HG03457 (cell line): ENCODE results near the gene PPM1E.
"Not testable (repeated sequence)": the region's sequence is repeated elsewhere in the genome, so short reads cannot be mapped to it uniquely, and the experiment has no call there.

Source experiments
- ATAC-seq: cut with Tn5 transposase; IDR thresholded peaks from one replicate; pipeline ENCODE4 v1.9.1; 2021; ENCODE audit warnings: moderate number of reproducible peaks; ENCODE audit not compliant: unreplicated experiment

Gene PPM1E

DNA sequence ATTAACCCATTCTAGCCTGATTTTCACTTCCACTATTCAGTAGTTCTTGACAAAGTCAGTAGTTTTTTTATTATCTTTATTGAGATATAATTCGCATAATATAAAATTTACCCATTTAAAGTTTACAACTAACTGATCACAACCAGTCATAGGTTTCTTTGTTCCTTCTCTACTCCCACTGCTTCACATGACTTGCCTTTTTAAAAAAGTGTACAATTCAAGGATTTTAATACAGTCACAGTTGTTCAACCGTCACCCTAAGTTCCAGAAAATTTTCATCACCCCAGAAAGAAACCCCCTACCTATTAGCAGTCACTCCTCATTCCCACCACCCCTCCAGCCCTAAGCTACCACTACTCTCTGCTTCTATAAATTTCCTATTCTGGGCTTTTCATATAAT is 188.5 kb downstream of the PPM1E start:
- ATAC-seq, result no peak

DNA sequence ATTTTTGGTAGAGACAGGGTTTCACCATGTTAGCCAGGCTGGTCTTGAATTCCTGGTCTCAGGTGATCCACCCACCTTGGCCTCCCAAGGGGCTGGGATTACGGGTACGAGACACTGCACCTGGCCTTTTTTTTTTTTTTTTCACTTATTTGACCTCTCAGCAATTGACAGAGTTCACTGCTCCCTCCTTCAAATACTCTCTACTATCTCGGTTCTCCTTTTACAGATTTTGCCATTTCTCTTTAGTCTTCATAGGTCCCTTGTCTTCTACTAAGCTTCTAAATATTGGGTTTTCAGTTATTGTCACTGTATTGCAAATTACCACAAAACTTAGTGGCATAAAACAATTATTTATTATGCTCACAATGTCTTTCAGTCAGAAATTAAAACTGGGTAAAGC is 191.8 kb downstream of the PPM1E start:
- no peak for ATAC-seq

DNA sequence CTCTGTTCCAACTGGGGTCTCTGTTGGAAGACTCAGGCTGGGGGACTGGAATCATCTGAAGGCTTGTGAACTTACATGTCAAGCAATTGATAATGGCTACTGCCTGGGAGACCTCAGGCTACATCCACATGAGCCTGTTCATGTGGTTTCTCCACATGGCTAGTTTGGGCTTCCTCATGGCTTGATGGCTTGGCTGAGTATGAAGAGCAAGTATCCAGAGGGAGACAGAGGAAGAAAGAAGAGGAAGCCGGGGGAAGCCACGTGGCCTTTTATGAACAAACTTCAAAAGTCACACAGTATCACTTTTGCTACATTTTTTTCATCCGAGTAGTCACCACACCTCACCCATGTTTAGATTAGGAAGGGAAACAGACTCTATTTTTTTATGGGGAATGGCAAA is 192.2 kb downstream of the PPM1E start:
- ATAC-seq, result no peak

DNA sequence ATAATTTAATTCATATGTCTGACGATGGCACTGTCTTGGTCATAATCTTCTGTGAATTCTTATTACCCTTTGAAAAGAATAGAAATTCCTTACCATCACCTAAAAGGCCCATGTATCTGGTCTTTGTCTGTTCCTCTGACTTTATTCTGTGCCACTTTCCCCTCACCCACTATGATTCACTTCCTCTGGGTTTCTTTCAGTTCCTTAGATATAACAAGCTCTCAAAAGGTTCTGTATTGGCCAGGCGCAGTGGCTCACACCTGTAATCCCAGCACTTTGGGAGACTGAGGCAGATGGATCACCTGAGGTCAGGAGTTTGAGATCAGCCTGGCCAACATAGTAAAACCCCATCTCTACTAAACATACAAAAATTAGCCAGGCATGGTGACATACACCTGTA is 198.7 kb downstream of the PPM1E start:
- ATAC-seq, result not testable (repeated sequence)

DNA sequence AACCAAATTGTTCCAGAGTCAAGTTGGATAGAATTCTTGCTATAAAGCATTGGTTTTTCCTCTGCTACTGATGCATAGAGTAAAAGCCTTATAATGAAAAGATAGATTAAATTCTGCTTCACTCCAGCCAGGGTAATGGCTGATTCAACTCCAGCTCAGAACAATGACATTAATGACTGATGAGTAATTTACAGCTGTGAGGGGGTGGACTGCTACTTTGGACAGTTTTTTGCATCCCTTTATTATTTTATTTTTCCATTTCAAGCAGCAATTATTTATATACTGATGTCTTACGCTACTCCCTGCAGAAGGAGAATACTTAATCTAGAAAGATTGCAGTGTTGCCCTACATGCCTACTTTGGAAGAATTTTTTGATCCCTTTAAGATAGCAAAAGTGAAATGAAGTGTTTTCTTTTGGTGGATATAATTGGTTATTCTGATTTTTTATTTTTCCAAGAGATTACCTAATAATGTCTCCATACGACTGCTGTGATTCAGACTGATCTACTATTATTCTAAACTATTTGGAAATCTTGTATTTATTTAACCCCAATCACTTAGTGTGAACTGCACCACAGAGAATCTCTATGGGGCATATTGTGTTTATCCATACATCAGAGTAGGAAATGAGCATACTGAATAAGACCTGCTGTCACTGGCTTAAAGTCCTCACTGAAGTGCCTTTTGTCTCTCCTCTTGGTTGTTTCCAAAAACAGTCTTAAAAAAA is 201.5 kb downstream of the PPM1E start:
- no peak for ATAC-seq

DNA sequence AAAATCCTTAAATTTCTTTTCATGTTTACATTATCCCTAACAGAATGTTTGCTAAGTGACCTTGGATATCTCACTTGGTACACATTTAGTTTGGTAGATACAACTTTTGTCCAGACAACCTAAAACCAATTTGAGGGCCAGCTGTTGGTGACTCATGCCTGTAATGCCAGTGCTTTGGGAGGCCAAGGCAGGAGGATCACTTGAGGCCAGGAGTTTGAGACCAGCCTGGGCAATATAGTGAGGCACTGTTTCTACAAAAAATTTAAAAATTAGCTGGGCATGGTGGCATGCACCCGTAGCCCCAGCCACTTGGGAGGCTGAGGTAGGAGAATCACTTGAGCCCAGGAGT is 202.0 kb downstream of the PPM1E start:
- ATAC-seq, result not testable (repeated sequence)

DNA sequence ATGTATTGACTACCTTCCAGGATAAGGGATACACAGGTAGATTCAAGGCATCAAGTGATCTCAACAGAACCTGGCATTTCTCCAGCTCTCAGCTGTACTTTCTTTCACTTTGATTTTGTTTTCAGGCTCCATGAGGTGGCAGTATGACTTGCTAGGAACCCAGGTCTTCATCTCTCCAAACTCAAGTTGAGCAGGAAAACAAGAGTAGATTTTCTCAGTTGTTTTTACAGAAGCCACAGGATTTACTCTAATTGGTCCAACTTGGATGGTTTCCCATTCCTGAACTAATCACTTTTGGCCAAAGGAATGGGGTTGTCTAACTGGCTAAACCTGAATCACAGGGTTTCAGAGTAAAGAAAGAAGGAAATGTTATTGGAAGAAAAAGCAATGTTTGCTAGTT is 204.4 kb downstream of the PPM1E start:
- ATAC-seq, result no peak

DNA sequence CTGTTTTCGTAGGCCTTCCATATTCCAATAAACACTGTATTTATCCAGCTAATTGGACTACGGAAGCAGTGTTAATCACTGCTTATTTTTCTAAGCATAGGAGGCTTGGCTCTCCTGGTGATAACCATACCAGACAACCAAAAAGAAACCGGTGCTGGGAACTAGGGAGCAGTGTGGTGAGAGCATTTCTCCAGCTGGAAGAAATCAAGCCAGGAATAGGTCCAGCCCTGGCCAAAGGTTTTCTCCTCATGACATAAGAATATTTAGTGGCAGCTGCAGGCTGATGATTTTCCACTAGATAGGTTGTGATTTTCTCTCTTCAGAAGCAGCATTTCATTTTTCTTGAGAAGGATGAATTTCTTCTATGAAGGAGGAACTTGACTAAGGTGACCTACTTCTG is 209.6 kb downstream of the PPM1E start:
- ATAC-seq, result no peak

DNA sequence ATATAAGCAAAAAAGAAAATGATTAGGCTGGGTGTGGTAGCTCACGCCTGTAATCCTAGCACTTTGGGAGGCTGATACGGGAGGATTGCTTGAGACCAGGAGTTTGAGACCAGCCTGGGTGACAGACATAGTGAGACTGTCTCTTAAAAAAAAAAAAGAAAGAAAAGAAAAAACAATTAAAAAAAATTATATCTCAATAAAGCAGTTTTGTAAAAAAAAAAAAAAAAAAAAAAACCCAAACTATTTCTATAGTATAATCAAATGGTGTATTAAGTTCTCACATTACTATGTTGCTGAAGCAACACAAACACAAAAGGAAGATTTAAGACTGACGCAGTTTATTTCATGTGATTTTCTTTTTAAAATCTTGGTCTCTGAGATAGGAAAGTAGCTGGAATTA is 210.6 kb downstream of the PPM1E start:
- ATAC-seq, result no peak

DNA sequence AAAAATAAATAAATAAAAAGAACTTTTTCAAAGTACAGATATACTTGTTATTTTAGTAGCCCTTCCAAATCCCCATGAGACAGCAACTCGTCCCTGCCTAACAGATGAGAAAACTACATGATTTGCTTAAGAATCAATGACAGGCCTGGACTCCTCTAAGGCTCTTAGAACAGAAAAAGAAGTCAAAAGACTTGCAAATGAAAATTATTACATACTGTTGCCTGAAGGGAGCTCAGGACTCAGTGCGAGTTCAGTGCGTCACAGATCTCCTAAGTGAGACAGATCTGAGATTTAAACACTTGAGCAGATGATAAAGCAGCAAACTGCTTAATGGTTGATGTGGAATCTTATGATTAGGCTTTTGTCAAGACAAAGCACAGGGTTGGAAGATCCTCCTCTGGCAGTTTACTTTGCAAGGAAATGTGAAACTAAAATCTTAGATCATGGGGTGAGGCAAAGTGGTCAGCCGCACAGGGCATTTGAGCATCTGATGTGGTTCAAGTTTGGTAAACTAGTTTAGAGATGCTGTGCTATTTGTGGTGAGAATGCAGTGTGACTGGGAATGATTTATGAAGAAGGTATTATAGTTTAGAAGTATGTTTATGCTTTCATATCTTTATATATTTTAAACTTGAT is 212.9 kb downstream of the PPM1E start:
- ATAC-seq, result no peak

DNA sequence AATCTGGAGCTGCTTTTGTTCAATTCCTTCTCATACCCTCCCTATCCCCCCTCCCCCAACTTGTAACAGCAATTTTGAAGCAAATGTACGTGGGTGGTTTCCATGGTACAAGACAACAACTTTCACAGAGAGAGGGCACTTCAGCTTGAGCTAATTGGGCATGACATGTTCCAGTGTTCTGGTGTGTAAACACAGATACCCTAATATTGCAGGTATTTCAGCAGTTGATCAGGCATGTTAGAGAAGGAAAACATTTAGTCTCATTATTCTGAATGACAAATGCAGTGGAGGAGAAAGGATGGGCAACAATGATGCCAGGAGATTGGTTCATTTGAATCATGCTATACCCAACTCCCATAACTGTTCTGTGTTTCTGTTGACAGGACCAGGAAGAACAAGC is 213.5 kb downstream of the PPM1E start:
- no peak for ATAC-seq

DNA sequence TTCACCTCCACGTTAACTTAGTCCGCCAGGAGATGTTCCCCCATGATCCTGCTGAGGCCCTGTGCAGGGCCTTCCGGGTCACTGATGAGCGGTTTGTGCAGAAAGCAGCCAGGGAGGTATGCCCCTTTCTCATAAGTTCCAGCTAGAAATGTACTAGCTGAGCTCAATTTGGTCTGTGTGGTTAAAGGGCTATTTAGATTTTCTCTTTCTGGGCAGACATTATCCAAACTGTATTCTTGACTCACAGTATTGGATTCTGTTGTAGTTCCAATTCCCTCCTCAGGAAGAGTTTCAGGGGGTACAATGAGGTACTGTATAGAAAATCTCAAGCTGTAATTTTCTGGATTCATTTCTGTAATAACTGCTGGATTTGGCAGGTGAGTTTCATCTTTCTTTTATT is 214.0 kb downstream of the PPM1E start:
- ATAC-seq, result no peak

DNA sequence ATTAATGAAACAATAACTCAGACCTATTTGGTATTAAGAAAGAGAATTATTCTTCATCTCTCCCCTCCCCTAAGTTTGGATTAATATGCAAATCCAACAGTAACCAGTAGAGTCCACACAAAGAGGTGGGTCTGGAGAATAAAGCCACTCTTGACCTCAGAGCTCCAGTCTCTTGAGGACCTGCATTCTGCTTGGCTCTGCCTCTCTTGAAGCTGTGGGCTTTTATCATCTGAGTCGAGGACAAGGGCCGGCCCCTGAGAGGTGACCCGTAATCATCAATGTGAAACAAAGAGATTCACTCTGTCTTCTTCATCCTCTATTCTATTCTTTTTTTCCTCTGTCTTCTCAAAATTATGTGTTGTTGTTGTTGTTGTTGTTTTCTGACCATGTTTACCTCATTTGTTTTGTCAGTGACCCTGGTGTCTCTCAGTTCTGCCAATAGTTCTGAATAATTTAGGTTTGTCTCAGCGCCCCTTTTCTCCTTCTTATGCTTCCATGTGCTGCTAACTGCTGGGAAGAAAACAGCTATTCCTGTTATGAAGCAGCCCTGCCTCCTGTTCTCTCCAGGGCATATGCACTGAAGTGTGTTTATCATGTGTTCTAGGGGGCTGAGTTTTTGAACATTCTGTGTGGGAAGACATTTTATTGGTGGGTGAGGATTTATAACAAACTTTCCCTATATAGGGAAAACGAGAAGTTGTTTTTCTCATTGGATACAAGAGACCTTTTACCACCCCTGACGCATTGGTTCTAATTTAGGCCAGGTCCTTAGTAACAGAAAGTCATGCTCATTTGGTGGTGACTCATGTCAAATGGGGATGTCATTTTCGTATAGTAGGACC is 215.2 kb downstream of the PPM1E start:
- ATAC-seq, result no peak

DNA sequence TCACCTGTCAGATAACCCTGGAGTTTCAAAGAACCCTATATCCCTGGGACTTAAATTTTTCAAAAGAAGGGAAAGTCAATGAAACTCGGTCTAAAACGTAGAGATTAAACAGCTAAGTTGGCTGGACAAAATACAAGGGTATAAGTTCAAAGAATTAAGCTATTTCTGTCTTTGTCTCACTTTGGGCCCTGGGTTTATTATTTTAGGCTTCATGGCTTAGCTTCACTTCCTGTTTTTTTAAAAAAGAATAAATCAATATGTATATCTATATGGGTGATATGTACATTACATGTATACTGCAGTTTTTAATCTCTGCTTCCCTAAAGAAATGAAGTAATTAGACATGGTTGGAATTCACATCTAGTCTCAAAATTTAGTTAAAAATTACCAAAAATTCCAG is 218.7 kb downstream of the PPM1E start:
- no peak for ATAC-seq

DNA sequence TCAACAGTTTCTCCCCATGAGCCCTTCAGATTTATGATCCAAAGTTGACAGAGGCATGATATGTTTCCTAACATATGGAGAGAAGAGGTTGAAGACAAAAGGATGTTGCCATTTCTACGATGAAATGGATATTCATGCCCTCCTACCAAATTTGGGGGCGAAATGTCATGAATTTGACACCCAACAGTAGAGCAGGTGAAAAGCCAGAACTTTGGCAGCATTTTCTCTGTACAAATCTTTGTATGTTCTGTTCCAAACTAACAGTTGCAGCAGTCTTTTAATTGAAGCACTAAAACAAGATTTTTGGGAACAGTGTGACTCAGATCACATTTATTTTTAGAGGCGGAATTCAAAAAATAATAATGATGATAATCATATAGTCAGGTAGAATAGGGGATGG is 220.9 kb downstream of the PPM1E start:
- ATAC-seq, result no peak

DNA sequence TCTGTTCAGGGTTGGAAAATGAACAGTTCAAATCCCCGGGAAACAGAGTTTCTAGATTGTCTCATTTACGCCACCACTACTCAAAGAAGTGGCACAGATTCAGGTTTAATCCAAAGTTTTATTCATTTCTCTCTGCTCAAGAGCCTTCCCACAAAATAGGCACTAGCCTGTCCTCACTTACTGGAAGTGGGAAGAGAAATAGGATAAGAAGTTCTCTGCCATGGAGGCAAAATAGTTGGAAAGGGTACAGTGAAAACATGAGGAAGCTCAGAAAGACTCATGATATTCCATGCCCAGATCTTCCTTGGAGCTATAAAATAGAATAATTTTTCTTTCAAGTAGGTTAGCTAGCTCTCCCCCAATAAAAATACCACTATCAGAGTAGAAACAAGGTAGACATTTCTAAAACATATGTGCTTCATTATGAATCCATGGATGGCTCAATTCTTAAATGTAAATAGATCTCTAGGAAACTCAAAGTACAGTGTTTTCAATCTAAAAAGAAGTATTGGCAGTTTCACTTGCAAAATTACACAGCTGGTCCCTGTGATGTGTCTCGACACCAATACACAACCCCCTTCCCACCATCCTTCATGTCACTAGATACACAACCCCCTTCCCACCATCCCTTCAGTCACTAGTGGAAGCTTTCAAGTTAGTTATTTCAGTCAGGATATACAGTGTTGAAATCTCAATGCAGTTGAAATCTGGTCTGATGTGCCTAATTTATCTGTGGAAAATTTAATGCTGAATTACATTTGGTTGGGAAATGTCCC is 225.2 kb downstream of the PPM1E start:
- no peak for ATAC-seq

DNA sequence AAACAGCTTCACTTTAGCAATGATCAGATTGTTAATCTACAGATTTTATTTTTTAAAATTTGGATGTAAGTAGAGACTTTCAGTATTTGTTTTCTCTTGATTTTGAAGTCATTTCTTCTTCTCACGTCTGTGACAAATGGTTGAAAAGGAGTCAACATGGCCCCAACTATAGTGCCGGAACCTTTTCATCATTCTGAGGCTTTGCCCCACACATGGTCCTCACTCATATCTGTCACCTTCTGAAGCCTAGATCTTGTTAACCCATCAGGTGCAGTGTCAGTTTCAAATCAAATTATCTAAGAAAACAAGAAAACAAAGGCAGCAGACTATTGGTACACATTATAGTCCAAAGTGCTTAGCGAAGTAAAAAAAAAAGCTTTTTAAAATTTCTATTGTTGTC is 227.0 kb downstream of the PPM1E start:
- ATAC-seq, result no peak

DNA sequence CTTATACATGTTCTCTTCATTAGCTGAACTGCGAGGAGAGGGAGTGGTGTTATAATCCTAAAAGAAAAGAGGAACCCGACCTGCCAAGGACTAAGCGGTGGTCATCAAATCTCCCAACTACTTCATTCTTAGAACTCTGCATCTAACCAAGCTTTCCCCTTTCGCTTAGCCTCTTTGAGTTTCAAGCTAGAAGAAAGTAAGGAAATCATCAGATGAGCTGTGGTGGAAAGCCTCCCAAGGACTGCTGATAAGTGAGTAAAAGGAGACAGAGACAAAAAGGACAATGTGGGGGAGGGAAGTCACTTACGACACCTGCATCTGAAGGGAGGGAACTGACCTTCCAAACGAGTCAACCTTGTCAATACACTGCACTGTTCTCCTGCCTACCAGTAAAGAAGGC is 229.7 kb downstream of the PPM1E start:
- ATAC-seq, result no peak

DNA sequence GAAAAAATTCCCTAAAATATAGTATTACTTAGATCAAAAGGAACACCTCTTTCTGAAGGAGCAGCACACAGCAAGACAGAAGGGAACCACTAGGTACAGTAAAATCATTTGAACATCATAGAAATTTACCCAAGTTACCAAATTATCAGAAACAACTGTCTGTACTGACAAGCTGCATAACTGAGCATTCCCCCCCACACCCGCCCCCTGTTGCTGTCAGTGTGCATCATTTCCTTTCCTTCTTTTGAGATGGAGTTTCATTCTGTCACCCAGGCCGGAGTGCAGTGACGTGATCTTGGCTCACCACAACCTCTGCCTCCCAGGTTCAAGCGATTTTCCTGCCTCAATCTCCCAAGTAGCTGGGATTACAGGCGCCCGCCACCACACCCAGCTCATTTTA is 230.3 kb downstream of the PPM1E start:
- no peak for ATAC-seq

DNA sequence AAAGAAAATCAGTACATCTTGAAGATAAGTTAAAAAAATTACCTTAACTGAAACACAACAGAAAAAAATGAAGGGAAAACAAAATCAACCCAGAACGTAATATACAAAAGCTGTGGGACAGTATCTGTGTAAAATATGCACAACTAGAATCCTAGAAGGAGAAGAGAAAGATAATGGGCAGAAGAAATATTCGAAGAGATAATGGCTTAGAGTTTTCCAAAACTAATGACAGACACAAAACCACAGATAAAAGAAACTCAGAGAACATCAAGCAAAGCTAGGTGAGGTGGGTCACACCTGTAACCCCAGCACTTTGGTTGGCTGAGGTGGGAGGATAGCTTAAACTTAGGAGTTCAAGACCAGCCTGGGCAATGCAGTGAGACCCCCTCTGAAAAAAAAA is 234.0 kb downstream of the PPM1E start:
- no peak for ATAC-seq

DNA sequence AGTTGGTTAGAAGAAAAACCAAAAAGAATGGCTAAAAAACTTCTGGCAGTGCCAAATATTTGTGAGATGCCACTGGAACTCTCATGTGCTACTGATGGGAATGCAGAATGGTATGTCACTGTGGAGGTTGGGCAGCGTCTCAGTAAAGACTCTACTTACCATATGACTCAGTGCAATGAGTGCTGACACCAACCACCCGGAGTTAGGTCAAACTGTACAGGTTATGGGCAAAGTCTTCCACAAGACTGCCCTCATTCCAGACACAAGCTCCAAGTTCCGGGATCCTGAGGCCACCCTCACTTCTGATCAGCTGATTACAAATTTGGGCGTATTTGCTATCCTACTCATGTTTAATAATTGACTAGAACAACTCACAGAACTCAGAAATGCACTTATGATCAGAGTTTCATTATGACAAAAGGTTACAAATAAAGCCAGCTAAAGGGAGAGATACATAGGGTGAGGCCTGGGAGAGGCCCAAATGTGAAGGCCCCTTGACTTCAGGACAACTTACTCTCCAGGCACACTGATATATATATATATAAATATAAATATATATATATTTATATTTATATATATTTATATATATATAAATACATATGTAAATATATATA is 236.2 kb downstream of the PPM1E start:
- ATAC-seq, result no peak
